ENCODE measurements around the gene SLC9A9. TPM values are rescaled to one million over a fixed set of nuclear protein-coding genes. Genes with fewer than 3 reads are reported as not detected.
"Not testable (repeated sequence)": the region's sequence is repeated elsewhere in the genome, so short reads cannot be mapped to it uniquely, and the experiment has no call there.

SLC9A9 gene
- total and polyA plus RNA-seq, 10 donors: 10.8 to 58.2 (median 44.7) TPM

DNA sequence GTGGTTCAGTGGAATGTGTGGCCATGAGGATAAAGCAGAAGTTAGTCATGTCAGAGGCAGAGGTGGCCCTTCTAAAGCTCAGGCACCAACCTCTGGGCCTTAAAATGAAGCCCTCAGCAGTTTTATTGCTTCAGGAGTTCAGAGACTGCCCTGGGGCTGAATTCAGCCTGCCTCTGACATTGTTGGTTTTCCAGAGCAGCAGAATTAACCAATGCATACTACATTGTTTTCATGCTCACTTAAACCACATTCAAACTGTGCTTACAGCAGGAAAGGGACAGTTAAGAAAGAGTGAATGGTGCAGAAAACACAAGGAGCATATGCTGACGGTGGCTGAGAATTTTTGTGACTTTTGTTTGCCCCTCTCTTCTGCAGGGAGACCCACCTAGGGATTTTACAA lies 408.5 kb downstream of the SLC9A9 start:
- Histone ChIP-seq H3K9me3 (no peaks in the 10 kb centered on the region), H3K27ac (no peak overlapping the region), H3K4me3 (no peak overlapping the region), H3K27me3 (replicated peaks in 1 of 7) (no peaks in the 10 kb centered on the region), H3K4me1 (peaks cover 0 to 18% (median 5%) of the 10 kb centered on the region in 6 donors), H3K36me3 (no peaks in the 10 kb centered on the region)
- TF ChIP-seq, protein P1, sequence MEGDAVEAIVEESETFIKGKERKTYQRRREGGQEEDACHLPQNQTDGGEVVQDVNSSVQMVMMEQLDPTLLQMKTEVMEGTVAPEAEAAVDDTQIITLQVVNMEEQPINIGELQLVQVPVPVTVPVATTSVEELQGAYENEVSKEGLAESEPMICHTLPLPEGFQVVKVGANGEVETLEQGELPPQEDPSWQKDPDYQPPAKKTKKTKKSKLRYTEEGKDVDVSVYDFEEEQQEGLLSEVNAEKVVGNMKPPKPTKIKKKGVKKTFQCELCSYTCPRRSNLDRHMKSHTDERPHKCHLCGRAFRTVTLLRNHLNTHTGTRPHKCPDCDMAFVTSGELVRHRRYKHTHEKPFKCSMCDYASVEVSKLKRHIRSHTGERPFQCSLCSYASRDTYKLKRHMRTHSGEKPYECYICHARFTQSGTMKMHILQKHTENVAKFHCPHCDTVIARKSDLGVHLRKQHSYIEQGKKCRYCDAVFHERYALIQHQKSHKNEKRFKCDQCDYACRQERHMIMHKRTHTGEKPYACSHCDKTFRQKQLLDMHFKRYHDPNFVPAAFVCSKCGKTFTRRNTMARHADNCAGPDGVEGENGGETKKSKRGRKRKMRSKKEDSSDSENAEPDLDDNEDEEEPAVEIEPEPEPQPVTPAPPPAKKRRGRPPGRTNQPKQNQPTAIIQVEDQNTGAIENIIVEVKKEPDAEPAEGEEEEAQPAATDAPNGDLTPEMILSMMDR (IDR thresholded peaks at IDR 0.05 in 8 of 11, conservative IDR thresholded peaks at IDR 0.05 in 3 of 11): no peak
- TF ChIP-seq POLR2A (IDR thresholded peaks at IDR 0.05): no peak
- intact Hi-C loops (cut with DNase I; ENCODE audit: low total_unique reads): no loop called here
- WGBS, 5 donors: 66 to 91% (median 81%) methylated on average over 1 of the region's 1 CpG
- DNase-seq: no peak

DNA sequence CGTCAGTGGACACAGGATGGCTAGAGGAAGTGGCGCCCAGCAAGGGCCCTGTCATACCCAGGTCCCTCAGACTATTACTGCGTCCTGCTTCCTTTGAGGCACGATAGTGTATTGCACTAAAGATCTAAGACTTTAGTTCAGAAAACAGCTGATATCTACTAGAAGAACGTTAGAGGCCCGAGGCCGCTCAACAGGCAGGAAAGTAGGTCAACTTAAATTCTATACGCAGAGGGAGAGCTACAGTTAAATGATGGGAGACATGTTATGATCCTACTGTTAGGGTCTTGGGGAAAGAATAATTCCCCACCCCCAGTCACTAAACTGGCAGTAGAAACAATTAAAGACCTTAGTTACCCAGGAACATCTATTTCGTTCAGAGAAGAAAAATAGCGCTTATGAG lies 410.9 kb downstream of the SLC9A9 start:
- Histone ChIP-seq H3K36me3 (no peaks in the 10 kb centered on the region), H3K27me3 (replicated peaks in 1 of 7) (no peaks in the 10 kb centered on the region), H3K27ac (no peak overlapping the region), H3K4me3 (no peak overlapping the region), H3K9me3 (no peaks in the 10 kb centered on the region), H3K4me1 (no peaks in the 10 kb centered on the region)
- 93 to 96% (median 93%) methylated on average over 10 of the region's 10 CpGs for WGBS, 5 donors
- intact Hi-C loops (cut with DNase I; ENCODE audit: low total_unique reads): no loop called here
- no peak for DNase-seq
- TF ChIP-seq POLR2AphosphoS5 (IDR thresholded peaks at IDR 0.05): no peak
- no peak for TF ChIP-seq POLR2A (IDR thresholded peaks at IDR 0.05)
- TF ChIP-seq, protein P1 (IDR thresholded peaks at IDR 0.05 in 8 of 11, conservative IDR thresholded peaks at IDR 0.05 in 3 of 11): no peak

DNA sequence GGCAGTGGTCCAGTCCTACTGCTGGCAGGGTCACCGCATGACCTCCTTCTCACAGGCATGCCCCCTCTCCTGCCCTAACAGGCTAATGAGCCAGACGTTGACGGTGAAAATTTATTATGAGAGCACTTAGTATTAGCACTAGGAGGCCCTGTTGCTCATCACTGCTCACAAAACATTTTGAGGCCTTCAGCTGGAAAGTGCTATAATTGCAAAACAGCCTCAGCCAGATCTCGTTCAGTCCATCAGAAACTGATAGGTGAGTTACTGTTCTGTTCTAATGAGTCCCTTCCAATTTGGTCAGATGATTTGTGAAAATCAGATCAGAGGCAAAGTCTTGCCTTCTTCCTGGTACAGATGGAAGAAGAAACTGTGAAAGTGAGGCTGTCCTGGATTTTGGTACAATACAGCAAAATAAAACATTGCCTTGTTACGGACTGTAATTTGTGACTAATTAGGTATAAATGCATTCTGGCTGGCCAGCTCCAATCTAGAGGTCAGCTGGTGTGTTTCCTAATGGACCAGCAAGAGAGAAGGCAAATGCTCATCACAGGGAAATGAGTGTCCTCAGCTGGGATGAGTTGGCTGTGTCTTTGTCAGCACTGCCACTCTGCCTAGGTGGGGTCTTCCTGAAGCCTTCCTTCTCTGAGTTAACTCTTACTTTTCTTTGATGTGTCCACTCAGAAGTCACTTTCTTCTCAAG lies 411.9 kb downstream of the SLC9A9 start:
- Histone ChIP-seq H3K4me1 (peaks cover 0 to 3% (median 0%) of the 10 kb centered on the region in 6 donors), H3K4me3 (no peak overlapping the region), H3K27me3 (replicated peaks in 1 of 7) (no peaks in the 10 kb centered on the region), H3K36me3 (no peaks in the 10 kb centered on the region), H3K9me3 (no peaks in the 10 kb centered on the region), H3K27ac (no peak overlapping the region)
- TF ChIP-seq POLR2A (IDR thresholded peaks at IDR 0.05) (no peak), POLR2AphosphoS5 (IDR thresholded peaks at IDR 0.05) (no peak)
- TF ChIP-seq, protein P1 (IDR thresholded peaks at IDR 0.05 in 8 of 11, conservative IDR thresholded peaks at IDR 0.05 in 3 of 11): no peak
- WGBS, 5 donors: 89 to 93% (median 91%) methylated on average over 5 of the region's 5 CpGs
- DNase-seq: no peak
- intact Hi-C loops (cut with DNase I; ENCODE audit: low total_unique reads): no loop called here

DNA sequence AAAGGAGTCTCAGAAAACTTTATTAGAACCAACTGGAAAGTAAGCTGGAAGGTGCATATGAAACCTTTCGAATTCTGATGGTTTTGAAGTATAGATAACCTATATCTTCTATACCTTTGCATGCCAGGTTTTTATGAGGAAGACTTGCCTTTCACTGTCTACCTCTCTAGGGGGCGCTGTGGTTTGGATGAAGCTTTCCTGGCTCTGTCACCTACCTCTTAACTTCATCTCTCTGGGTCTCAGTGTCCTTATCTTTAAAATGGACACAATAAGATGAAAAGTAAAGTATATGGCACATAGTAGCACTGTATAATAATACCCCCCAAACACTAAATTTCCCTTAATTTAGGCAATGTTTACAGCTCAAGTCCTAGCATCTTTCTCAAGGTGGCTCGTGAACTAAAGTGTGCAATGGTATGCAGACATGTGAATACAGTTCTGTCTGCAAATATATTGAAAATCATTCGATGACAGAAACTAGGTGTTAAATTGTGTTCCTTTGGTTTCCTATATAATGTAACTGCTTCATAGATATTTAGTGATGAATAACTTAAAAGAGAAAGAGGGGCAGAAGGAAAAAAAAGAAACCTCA lies 414.4 kb downstream of the SLC9A9 start:
- no peaks in the 10 kb centered on the region for H3K27me3 ChIP-seq (replicated peaks in 1 of 7)
- H3K4me3 ChIP-seq: no peak overlapping the region
- intact Hi-C loops (cut with DNase I; ENCODE audit: low total_unique reads): no loop called here
- H3K27ac ChIP-seq: no peak overlapping the region
- H3K4me1 ChIP-seq: peaks cover 0 to 26% (median 3%) of the 10 kb centered on the region in 6 donors
- no peaks in the 10 kb centered on the region for H3K9me3 ChIP-seq
- TF ChIP-seq, protein P1 (IDR thresholded peaks at IDR 0.05 in 8 of 11, conservative IDR thresholded peaks at IDR 0.05 in 3 of 11): peak in 7 of 11 experiments; percentile 5 to 48 (median 35)
- no peak for TF ChIP-seq POLR2AphosphoS5 (IDR thresholded peaks at IDR 0.05)
- DNase-seq: no peak
- no peaks in the 10 kb centered on the region for H3K36me3 ChIP-seq
- WGBS, 5 donors: 68 to 80% (median 77%) methylated on average over 4 of the region's 4 CpGs

DNA sequence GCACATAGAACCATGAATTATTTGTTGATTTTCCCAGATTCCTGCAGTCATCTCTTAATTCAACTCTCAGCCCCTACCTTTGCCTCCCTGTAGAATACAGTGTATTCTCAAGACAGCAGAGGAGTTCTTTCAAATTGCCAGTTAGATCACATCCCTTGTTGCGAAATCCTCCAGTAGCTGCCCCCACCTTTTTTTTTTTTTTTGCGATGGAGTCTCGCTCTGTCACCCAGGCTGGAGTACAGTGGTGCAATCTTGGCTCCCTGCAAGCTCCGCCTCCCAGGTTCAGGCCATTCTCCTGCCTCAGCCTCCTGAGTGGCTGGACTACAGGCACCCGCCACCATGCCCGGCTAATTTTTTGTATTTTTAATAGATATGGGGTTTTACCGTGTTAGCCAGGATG lies 417.0 kb downstream of the SLC9A9 start:
- 75 to 93% (median 88%) methylated on average over 7 of the region's 7 CpGs for WGBS, 5 donors

More for the DNA sequence above, 417.0 kb downstream of the SLC9A9 start:
- H3K4me3 ChIP-seq; DNase-seq; intact Hi-C loops (cut with DNase I; ENCODE audit: low total_unique reads); H3K27me3 ChIP-seq (replicated peaks in 1 of 7); H3K9me3 ChIP-seq; H3K36me3 ChIP-seq; H3K27ac ChIP-seq: not testable (repeated sequence)
- peaks cover 0 to 45% (median 4%) of the 10 kb centered on the region in 6 donors for H3K4me1 ChIP-seq
